ENCODE data around the gene KRTAP5-1. TPM values are rescaled to one million over a fixed set of nuclear protein-coding genes. Genes with fewer than 3 reads are reported as not detected.
"Not testable (repeated sequence)": the region's sequence is repeated elsewhere in the genome, so short reads cannot be mapped to it uniquely, and the experiment has no call there.

KRTAP5-1 gene
- polyA plus RNA-seq, 3 donors: not detected

- Histone ChIP-seq H3K27ac (ENCODE audit: low read depth in 1 of 2, low read length in 2 of 2) (no peak overlapping the region), H4K20me1 (ENCODE audit: insufficient read depth, low read length) (no peaks in the 10 kb centered on the region), H3K79me2 (ENCODE audit: insufficient read depth, low read length) (no peaks in the 10 kb centered on the region), H2AFZ (ENCODE audit: insufficient read depth, low read depth, low read length, poor library complexity, severe bottlenecking) (no peak overlapping the region), H3K27me3 (ENCODE audit: control insufficient read depth in 2 of 2, insufficient read depth in 2 of 2, low read length in 2 of 2) (peaks cover 5 to 8% of the 10 kb centered on the region in 2 donors), H3K36me3 (replicated peaks in 1 of 2; ENCODE audit: control insufficient read depth in 1 of 2, insufficient read depth in 2 of 2, low read length in 2 of 2) (no peaks in the 10 kb centered on the region), H3K9ac (ENCODE audit: insufficient read depth, low read length, poor library complexity, severe bottlenecking) (no peak overlapping the region), H3K4me2 (replicated peaks; ENCODE audit: extremely low read depth, low read length, poor library complexity, severe bottlenecking) (no peak overlapping the region), H3K4me3 (replicated peaks in 1 of 3; ENCODE audit: low read depth in 2 of 3, low read length in 3 of 3) (no peak overlapping the region), H3K9me3 (replicated peaks in 1 of 2; ENCODE audit: control insufficient read depth in 1 of 2, insufficient read depth in 1 of 2, low read length in 2 of 2) (no peaks in the 10 kb centered on the region), H3K4me1 (ENCODE audit: control insufficient read depth in 1 of 2, insufficient read depth in 2 of 2, low read length in 2 of 2) (no peaks in the 10 kb centered on the region)
- no peak for DNase-seq
- Mint-ChIP-seq H3K36me3 (no peaks in the 10 kb centered on the region), H3K4me3 (no peak overlapping the region), H3K4me1 (no peaks in the 10 kb centered on the region), H3K27ac (no peak overlapping the region), H3K27me3 (ENCODE audit: low read depth in 3 of 3) (peaks cover 29 to 42% (median 36%) of the 10 kb centered on the region in 3 donors), H3K9me3 (no peaks in the 10 kb centered on the region)
- intact Hi-C loops (cut with micrococcal nuclease): no loop called here
- TF ChIP-seq, protein P1, sequence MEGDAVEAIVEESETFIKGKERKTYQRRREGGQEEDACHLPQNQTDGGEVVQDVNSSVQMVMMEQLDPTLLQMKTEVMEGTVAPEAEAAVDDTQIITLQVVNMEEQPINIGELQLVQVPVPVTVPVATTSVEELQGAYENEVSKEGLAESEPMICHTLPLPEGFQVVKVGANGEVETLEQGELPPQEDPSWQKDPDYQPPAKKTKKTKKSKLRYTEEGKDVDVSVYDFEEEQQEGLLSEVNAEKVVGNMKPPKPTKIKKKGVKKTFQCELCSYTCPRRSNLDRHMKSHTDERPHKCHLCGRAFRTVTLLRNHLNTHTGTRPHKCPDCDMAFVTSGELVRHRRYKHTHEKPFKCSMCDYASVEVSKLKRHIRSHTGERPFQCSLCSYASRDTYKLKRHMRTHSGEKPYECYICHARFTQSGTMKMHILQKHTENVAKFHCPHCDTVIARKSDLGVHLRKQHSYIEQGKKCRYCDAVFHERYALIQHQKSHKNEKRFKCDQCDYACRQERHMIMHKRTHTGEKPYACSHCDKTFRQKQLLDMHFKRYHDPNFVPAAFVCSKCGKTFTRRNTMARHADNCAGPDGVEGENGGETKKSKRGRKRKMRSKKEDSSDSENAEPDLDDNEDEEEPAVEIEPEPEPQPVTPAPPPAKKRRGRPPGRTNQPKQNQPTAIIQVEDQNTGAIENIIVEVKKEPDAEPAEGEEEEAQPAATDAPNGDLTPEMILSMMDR (IDR thresholded peaks at IDR 0.05): no peak
- WGBS (ENCODE audit: insufficient coverage): 94% methylated on average over 11 of the region's 11 CpGs
Measured at GRCh38 chr11:1604181-1604580, 19.1 kb upstream of the KRTAP5-1 start.

DNA sequence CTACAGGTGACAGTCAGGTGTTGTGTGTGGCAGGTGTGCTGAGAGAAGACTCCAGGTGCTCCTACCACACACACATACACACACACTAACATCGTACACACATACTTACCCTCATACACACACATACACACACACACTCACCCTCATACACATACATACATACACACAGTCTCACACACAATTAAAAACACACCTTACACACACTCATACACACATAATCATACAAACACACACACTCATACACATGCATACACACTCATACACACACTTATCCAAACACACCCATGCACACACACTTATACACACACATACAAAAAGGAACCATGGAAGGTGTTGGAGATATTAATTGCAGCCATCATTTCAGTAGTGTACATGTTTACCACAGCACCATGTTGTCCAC lies 18.5 kb upstream of the KRTAP5-1 start:
- intact Hi-C loops (cut with micrococcal nuclease): no loop called here
- Mint-ChIP-seq H3K4me3 (no peak overlapping the region), H3K9me3 (no peaks in the 10 kb centered on the region)

GRCh38 chr11:1601663-1602062 lies 16.6 kb upstream of the KRTAP5-1 start:
- H3K4me1 Mint-ChIP-seq; H3K9ac ChIP-seq (ENCODE audit: insufficient read depth, low read length, poor library complexity, severe bottlenecking); intact Hi-C loops (cut with micrococcal nuclease); DNase-seq; H4K20me1 ChIP-seq (ENCODE audit: insufficient read depth, low read length); H3K4me3 Mint-ChIP-seq; H3K4me2 ChIP-seq (replicated peaks; ENCODE audit: extremely low read depth, low read length, poor library complexity, severe bottlenecking); H3K9me3 Mint-ChIP-seq; H3K9me3 ChIP-seq (replicated peaks in 1 of 2; ENCODE audit: control insufficient read depth in 1 of 2, insufficient read depth in 1 of 2, low read length in 2 of 2); H3K27ac Mint-ChIP-seq; H3K4me3 ChIP-seq (replicated peaks in 1 of 3; ENCODE audit: low read depth in 2 of 3, low read length in 3 of 3); H3K27ac ChIP-seq (ENCODE audit: low read depth in 1 of 2, low read length in 2 of 2); H3K36me3 Mint-ChIP-seq; H2AFZ ChIP-seq (ENCODE audit: insufficient read depth, low read depth, low read length, poor library complexity, severe bottlenecking); H3K79me2 ChIP-seq (ENCODE audit: insufficient read depth, low read length); H3K4me1 ChIP-seq (ENCODE audit: control insufficient read depth in 1 of 2, insufficient read depth in 2 of 2, low read length in 2 of 2); H3K36me3 ChIP-seq (replicated peaks in 1 of 2; ENCODE audit: control insufficient read depth in 1 of 2, insufficient read depth in 2 of 2, low read length in 2 of 2): not testable (repeated sequence)
- H3K27me3 ChIP-seq (ENCODE audit: control insufficient read depth in 2 of 2, insufficient read depth in 2 of 2, low read length in 2 of 2): peaks cover 5 to 14% of the 10 kb centered on the region in 2 donors
- peaks cover 46 to 49% (median 47%) of the 10 kb centered on the region in 3 donors for H3K27me3 Mint-ChIP-seq (ENCODE audit: low read depth in 3 of 3)
- WGBS (ENCODE audit: insufficient coverage): no CpG with 5 or more reads among the region's 3 CpGs

More for the DNA sequence above, 18.5 kb upstream of the KRTAP5-1 start:
- no peak overlapping the region for H3K27ac ChIP-seq (ENCODE audit: low read depth in 1 of 2, low read length in 2 of 2)
- no peak overlapping the region for H3K9ac ChIP-seq (ENCODE audit: insufficient read depth, low read length, poor library complexity, severe bottlenecking)
- no peaks in the 10 kb centered on the region for H3K79me2 ChIP-seq (ENCODE audit: insufficient read depth, low read length)
- H3K36me3 ChIP-seq (replicated peaks in 1 of 2; ENCODE audit: control insufficient read depth in 1 of 2, insufficient read depth in 2 of 2, low read length in 2 of 2): no peaks in the 10 kb centered on the region
- Mint-ChIP-seq H3K36me3 (no peaks in the 10 kb centered on the region), H3K27ac (no peak overlapping the region), H3K4me1 (no peaks in the 10 kb centered on the region), H3K27me3 (ENCODE audit: low read depth in 3 of 3) (peaks cover 34 to 45% (median 42%) of the 10 kb centered on the region in 3 donors)
- H3K4me1 ChIP-seq (ENCODE audit: control insufficient read depth in 1 of 2, insufficient read depth in 2 of 2, low read length in 2 of 2): no peaks in the 10 kb centered on the region
- no peak for DNase-seq
- H4K20me1 ChIP-seq (ENCODE audit: insufficient read depth, low read length): no peaks in the 10 kb centered on the region
- peaks cover 5 to 8% of the 10 kb centered on the region in 2 donors for H3K27me3 ChIP-seq (ENCODE audit: control insufficient read depth in 2 of 2, insufficient read depth in 2 of 2, low read length in 2 of 2)
- TF ChIP-seq, protein P1 (IDR thresholded peaks at IDR 0.05): no peak
- H3K4me3 ChIP-seq (replicated peaks in 1 of 3; ENCODE audit: low read depth in 2 of 3, low read length in 3 of 3): no peak overlapping the region
- H3K9me3 ChIP-seq (replicated peaks in 1 of 2; ENCODE audit: control insufficient read depth in 1 of 2, insufficient read depth in 1 of 2, low read length in 2 of 2): no peaks in the 10 kb centered on the region
- no peak overlapping the region for H2AFZ ChIP-seq (ENCODE audit: insufficient read depth, low read depth, low read length, poor library complexity, severe bottlenecking)
- 100% methylated on average over 1 of the region's 1 CpG for whole genome bisulfite sequencing (ENCODE audit: insufficient coverage)
- H3K4me2 ChIP-seq (replicated peaks; ENCODE audit: extremely low read depth, low read length, poor library complexity, severe bottlenecking): no peak overlapping the region

Data from CD14-positive monocyte (primary cell).